Measurements from ENCODE around the gene NME4.

The NME4 gene

DNA sequence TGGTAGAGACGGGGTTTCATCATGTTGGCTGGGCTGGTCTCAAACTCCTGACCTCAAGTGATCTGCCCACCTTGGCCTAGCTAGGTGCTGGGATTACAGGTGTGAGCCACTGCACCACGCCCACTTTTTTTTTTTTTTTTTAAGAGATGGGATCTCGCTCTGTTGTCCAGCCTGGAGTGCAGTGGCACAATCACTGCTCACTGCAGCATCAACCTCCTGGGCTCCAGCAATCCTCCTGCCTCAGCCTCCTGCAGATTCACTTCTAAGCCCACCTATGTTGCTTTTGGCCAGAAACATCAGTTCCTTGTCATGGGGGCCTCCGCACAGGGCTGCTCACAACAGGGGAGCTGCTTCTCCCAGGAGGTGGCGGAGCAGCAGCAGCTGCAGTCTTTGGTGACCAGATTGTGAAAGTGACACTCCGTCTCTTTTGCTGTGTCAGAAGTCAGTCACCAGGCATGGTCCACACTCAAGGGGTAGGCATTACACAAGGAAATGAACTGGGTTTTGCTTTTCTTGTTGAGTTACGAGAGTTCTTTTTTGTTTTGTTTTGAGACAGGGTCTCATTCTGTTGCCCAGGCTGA lies 4.5 kb upstream of the NME4 start:
- no peak overlapping the region for H3K4me3 ChIP-seq (replicated peaks; ENCODE audit: low read depth, low read length)

DNA sequence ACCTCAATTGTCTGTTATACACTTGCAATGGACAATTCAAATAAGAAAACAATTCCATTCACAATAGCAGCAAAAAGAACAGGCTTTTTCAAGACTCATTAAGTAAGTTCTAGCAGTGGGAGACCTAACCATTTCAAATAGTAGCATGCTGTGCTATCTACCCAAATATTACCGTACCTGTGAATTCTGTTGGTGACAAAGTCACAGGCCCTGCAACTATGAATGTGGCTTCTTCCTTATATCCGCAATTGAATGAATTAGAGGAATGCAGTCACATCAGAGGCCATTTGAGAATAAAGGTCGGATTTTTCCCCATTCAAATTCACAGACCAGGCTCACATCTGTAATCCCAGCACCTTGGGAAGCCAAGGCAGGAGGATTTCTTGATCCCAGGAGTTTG lies 800 bp upstream of the NME4 start:
- DNase-seq (ENCODE audit: extremely low read depth, insufficient read length) = no peak
- peak overlapping the region; percentile 68; the same call in 1 of the 2 replicates for H3K4me3 ChIP-seq (replicated peaks; ENCODE audit: low read depth, low read length)
- H3K36me3 ChIP-seq (ENCODE audit: control insufficient read depth, insufficient read depth, low read length) = no peaks in the 10 kb centered on the region; the same call in none of the 2 replicates
- H3K27me3 ChIP-seq (replicated peaks; ENCODE audit: control insufficient read depth, insufficient read depth, low read length) = no peaks in the 10 kb centered on the region
- TF ChIP-seq, protein P1, sequence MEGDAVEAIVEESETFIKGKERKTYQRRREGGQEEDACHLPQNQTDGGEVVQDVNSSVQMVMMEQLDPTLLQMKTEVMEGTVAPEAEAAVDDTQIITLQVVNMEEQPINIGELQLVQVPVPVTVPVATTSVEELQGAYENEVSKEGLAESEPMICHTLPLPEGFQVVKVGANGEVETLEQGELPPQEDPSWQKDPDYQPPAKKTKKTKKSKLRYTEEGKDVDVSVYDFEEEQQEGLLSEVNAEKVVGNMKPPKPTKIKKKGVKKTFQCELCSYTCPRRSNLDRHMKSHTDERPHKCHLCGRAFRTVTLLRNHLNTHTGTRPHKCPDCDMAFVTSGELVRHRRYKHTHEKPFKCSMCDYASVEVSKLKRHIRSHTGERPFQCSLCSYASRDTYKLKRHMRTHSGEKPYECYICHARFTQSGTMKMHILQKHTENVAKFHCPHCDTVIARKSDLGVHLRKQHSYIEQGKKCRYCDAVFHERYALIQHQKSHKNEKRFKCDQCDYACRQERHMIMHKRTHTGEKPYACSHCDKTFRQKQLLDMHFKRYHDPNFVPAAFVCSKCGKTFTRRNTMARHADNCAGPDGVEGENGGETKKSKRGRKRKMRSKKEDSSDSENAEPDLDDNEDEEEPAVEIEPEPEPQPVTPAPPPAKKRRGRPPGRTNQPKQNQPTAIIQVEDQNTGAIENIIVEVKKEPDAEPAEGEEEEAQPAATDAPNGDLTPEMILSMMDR (IDR thresholded peaks at IDR 0.05; ENCODE audit: insufficient read depth, low read length, poor library complexity, severe bottlenecking) = no peak

More for the DNA sequence above, 4.5 kb upstream of the NME4 start:
- Histone ChIP-seq H3K36me3 (ENCODE audit: control insufficient read depth, insufficient read depth, low read length) (no peaks in the 10 kb centered on the region), H3K27me3 (replicated peaks; ENCODE audit: control insufficient read depth, insufficient read depth, low read length) (no peaks in the 10 kb centered on the region)
- DNase-seq (ENCODE audit: extremely low read depth, insufficient read length) = no peak
- TF ChIP-seq, protein P1 (IDR thresholded peaks at IDR 0.05; ENCODE audit: insufficient read depth, low read length, poor library complexity, severe bottlenecking) = no peak

DNA sequence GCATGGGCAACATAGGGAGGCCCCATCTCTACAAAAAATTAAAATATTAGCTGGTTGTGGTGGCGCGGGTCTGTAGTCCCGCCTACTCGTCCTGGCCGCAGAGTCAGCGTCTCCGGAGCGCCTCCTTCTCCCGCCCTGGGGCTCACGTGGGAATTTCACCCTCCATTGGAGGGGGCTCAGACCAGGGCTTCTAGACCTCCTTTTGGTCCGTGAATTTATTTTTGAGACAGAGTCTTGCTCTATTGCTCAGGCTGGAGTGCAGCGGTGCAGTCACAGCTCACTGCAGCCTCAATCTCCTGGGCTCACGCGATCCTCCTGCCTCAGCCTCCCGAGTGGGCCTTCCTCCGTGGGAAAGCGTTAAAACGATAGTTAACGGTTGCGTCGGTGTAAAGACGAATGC lies 394 bp upstream of the NME4 start:
- H3K4me3 ChIP-seq (replicated peaks; ENCODE audit: low read depth, low read length) = peak overlapping the region; percentile 68
- TF ChIP-seq, protein P1 (IDR thresholded peaks at IDR 0.05; ENCODE audit: insufficient read depth, low read length, poor library complexity, severe bottlenecking) = no peak
- no peaks in the 10 kb centered on the region; the same call in none of the 2 replicates for H3K36me3 ChIP-seq (ENCODE audit: control insufficient read depth, insufficient read depth, low read length)
- no peak for DNase-seq (ENCODE audit: extremely low read depth, insufficient read length)
- H3K27me3 ChIP-seq (replicated peaks; ENCODE audit: control insufficient read depth, insufficient read depth, low read length) = no peaks in the 10 kb centered on the region

DNA sequence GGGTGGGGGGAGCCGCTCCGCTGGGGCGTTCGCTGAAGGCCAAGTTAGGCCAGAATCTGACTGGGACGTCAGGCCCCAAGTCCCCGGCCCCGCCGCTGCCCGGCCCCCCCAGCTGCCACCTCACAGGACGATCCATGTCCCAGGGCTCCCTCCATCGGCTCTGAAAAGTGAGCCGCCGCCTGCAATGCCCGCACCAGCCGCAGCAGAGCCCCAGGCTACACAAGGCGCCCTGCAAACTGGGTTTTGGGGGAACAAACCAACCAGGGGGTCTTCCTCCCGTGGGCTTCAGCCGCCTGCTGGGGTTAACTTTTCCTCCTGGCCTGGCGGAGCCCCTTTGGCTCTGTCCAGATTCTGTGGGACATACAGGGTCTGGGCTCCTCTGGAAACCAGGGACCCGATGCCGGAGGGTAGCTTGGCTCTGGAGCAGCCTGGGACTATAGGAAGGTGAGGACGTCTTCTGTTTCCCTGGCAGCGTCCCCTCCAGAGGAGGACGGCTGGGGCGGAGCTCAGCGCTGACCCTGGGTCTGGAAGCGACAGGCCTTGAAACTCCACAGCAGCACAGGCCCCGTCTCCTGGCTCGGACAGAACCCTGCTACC lies 835 bp downstream of the NME4 start:
- H3K4me3 ChIP-seq (replicated peaks; ENCODE audit: low read depth, low read length) = no peak overlapping the region

DNA sequence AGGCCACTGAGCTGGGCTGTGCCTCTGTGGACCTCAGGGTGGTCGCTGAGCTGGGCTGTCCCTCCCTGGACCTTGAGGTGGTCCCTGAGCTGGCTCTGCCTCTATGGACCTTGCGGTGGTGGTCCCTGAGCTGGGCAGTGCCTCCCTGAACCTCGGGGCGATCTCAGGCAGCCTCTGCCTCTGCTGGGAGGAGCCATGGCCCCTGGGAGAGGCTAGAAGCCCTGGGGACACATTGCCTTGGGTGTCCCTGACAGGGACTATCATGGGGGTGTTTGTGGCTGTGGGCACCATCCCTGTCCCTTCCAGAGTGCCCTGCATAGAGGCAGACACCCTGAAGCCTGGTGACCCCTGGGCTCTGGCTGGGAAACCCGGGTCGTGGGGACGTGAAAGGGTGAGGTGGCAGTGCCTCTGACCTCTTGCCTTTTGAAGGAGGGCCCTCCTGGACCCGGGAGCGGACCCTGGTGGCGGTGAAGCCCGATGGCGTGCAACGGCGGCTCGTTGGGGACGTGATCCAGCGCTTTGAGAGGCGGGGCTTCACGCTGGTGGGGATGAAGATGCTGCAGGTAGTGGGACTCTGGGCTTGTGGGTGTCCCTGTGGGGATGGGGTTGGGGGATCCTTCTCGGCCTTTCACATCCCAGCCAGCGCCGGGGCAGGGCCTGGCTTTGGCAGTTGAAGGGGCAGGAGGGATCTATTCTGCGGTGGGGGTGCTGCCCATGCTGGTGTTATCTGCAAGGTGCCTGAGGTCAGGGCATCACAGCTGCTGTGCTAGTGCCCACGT lies 1.8 kb downstream of the NME4 start:
- H3K36me3 ChIP-seq (ENCODE audit: control insufficient read depth, insufficient read depth, low read length) = no peaks in the 10 kb centered on the region; the same call in none of the 2 replicates
- H3K27me3 ChIP-seq (replicated peaks; ENCODE audit: control insufficient read depth, insufficient read depth, low read length) = no peaks in the 10 kb centered on the region

More for the DNA sequence above, 835 bp downstream of the NME4 start:
- TF ChIP-seq, protein P1 (IDR thresholded peaks at IDR 0.05; ENCODE audit: insufficient read depth, low read length, poor library complexity, severe bottlenecking) = peak; percentile 24
- peak; percentile 68 for DNase-seq (ENCODE audit: extremely low read depth, insufficient read length)
- Histone ChIP-seq H3K36me3 (ENCODE audit: control insufficient read depth, insufficient read depth, low read length) (no peaks in the 10 kb centered on the region; the same call in none of the 2 replicates), H3K27me3 (replicated peaks; ENCODE audit: control insufficient read depth, insufficient read depth, low read length) (no peaks in the 10 kb centered on the region)

More for the DNA sequence above, 1.8 kb downstream of the NME4 start:
- TF ChIP-seq, protein P1 (IDR thresholded peaks at IDR 0.05; ENCODE audit: insufficient read depth, low read length, poor library complexity, severe bottlenecking) = no peak
- H3K4me3 ChIP-seq (replicated peaks; ENCODE audit: low read depth, low read length) = no peak overlapping the region
- DNase-seq (ENCODE audit: extremely low read depth, insufficient read length) = no peak

Measured in GM06990 (cell line).